H1 (cell line): ENCODE results near the gene UBC. TPM values are rescaled to one million over a fixed set of nuclear protein-coding genes. Genes with fewer than 3 reads are reported as not detected.

Experiments used
- ATF2 ChIP-seq: IDR thresholded peaks from 2 replicates; pipeline ENCODE4 v1.6.1; 2012; ENCODE audit warnings: low read length, inconsistent platforms
- CHD7 ChIP-seq: fragments of 300-600 bp; sonication (generic); IDR thresholded peaks from 2 replicates; pipeline ENCODE4 v1.7.1; 2012; ENCODE audit warnings: low read length, moderate library complexity, mild to moderate bottlenecking, inconsistent platforms; ENCODE audit not compliant: insufficient replicate concordance
- CTBP2 ChIP-seq: IDR thresholded peaks from 2 replicates; pipeline ENCODE4 v1.7.0; 2011; ENCODE audit warnings: borderline replicate concordance, mild to moderate bottlenecking, moderate library complexity, mixed read lengths, low read length; ENCODE audit not compliant: insufficient read depth, insufficient read length
- GABPA ChIP-seq: IDR thresholded peaks from 2 replicates; pipeline ENCODE4 v1.6.1; 2011; ENCODE audit warnings: mild to moderate bottlenecking, low read length, moderate library complexity, borderline replicate concordance; ENCODE audit not compliant: insufficient read depth
- SP2 ChIP-seq: IDR thresholded peaks from 2 replicates; pipeline ENCODE4 v1.6.1; 2012; ENCODE audit warnings: mild to moderate bottlenecking, low read length, inconsistent platforms
- TCF12 ChIP-seq: IDR thresholded peaks from 2 replicates; pipeline ENCODE4 v1.6.1; 2011; ENCODE audit warnings: low read depth, mild to moderate bottlenecking, low read length
- polyA plus RNA-seq, 7 experiments: library from polyadenylated mRNA; depleted of rRNA in 3 of 7; stranded (reverse) in 5 of 7; unstranded in 2 of 7; fragments of >200 nt in 5 of 7; fragments of 200-250 nt in 2 of 7; gene quantifications; 1 replicate in 5 of 7; 2 replicates in 1 of 7; 4 replicates in 1 of 7; pipeline versions ENCODE4 v1.2.1 to v1.2.3, GENCODE V29; 2011 to 2013; ENCODE audit warnings: missing spikeins in 2 of 7, mixed read lengths in 2 of 7
- total RNA-seq: library from RNA; stranded (reverse); fragmentation: NEBNext Ultra II Directional; extraction: Animal tissue kit (Norgen Biotek cat#: 25700); gene quantifications from 2 replicates; pipeline ENCODE4 v1.2.1, GENCODE V29; 2021

UBC gene
- total and polyA plus RNA-seq, 2 of the 8 experiments (the other 6 are each of a cell fraction or from before 2014, with no cell fraction given), result 559 to 749 TPM

- TF ChIP-seq ATF2, result no peak
- no peak for TF ChIP-seq CHD7
- no peak for TF ChIP-seq CTBP2
- TF ChIP-seq GABPA, result no peak
- no peak for TF ChIP-seq SP2
- no peak for TF ChIP-seq TCF12
Measured at GRCh38 chr12:124963211-124963610, 48.8 kb upstream of the UBC start (continued).
